Choroid plexus epithelial cell (primary cell): ENCODE measurements around the gene KCNG2.

Experiments used
- DNase-seq: peaks from one replicate; pipeline ENCODE4 v3.0.0-alpha.2; 2010; ENCODE audit warnings: low read depth
- H3K4me3 ChIP-seq: 2 replicates; pipeline ENCODE4 v1.5.1; 2011; ENCODE audit warnings: low read depth, mild to moderate bottlenecking, control low read depth, low read length, moderate library complexity
- CTCF ChIP-seq: conservative IDR thresholded peaks from 2 replicates; pipeline ENCODE4 v1.5.1; 2011; ENCODE audit warnings: low read depth, mild to moderate bottlenecking, control low read depth, inconsistent platforms, low read length, moderate library complexity

Gene KCNG2

GRCh38 chr18:79753391-79753851, 44.3 kb upstream of the KCNG2 start:
- H3K4me3 ChIP-seq = no peak overlapping the region
- TF ChIP-seq CTCF = no peak
- DNase-seq = no peak

- DNase-seq = no peak
Observed at GRCh38 chr18:79754022-79754761, 43.5 kb upstream of the KCNG2 start.

GRCh38 chr18:79754831-79755351, 42.8 kb upstream of the KCNG2 start:
- TF ChIP-seq CTCF = no peak
- H3K4me3 ChIP-seq = no peak overlapping the region
- DNase-seq = no peak

More at GRCh38 chr18:79754022-79754761, 43.5 kb upstream of the KCNG2 start:
- TF ChIP-seq CTCF = no peak
- no peak overlapping the region for H3K4me3 ChIP-seq

GRCh38 chr18:79755496-79756142, 42.1 kb upstream of the KCNG2 start:
- DNase-seq = no peak
- no peak overlapping the region for H3K4me3 ChIP-seq
- no peak for TF ChIP-seq CTCF

GRCh38 chr18:79756143-79756500, 41.6 kb upstream of the KCNG2 start:
- TF ChIP-seq CTCF = no peak
- no peak for DNase-seq
- H3K4me3 ChIP-seq = no peak overlapping the region

GRCh38 chr18:79756826-79757225, 40.9 kb upstream of the KCNG2 start:
- no peak for DNase-seq
- no peak for TF ChIP-seq CTCF
- H3K4me3 ChIP-seq = no peak overlapping the region

- no peak overlapping the region for H3K4me3 ChIP-seq
- TF ChIP-seq CTCF = no peak
- DNase-seq = no peak
Observed at GRCh38 chr18:79760348-79760747, 37.4 kb upstream of the KCNG2 start.
